ENCODE results near the gene SUMO4. TPM values are rescaled to one million over a fixed set of nuclear protein-coding genes. Genes with fewer than 3 reads are reported as not detected.

Gene SUMO4
- total RNA-seq, 1 donor from 2014 or later = 3.9 TPM

- Histone ChIP-seq H3K36me3 (no peaks in the 10 kb centered on the region), H3K9me3 (no peaks in the 10 kb centered on the region), H3K4me3 (no peak overlapping the region), H3K4me1 (no peaks in the 10 kb centered on the region), H3K27ac (no peak overlapping the region), H3K27me3 (no peaks in the 10 kb centered on the region)
- TF ChIP-seq POLR2A (IDR thresholded peaks at IDR 0.05) (no peak), POLR2AphosphoS5 (IDR thresholded peaks at IDR 0.05; ENCODE audit: insufficient read depth in 1 of 2, low read depth in 1 of 2) (no peak)
- TF ChIP-seq, protein P1, sequence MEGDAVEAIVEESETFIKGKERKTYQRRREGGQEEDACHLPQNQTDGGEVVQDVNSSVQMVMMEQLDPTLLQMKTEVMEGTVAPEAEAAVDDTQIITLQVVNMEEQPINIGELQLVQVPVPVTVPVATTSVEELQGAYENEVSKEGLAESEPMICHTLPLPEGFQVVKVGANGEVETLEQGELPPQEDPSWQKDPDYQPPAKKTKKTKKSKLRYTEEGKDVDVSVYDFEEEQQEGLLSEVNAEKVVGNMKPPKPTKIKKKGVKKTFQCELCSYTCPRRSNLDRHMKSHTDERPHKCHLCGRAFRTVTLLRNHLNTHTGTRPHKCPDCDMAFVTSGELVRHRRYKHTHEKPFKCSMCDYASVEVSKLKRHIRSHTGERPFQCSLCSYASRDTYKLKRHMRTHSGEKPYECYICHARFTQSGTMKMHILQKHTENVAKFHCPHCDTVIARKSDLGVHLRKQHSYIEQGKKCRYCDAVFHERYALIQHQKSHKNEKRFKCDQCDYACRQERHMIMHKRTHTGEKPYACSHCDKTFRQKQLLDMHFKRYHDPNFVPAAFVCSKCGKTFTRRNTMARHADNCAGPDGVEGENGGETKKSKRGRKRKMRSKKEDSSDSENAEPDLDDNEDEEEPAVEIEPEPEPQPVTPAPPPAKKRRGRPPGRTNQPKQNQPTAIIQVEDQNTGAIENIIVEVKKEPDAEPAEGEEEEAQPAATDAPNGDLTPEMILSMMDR (IDR thresholded peaks at IDR 0.05) = no peak
- intact Hi-C loops (cut with DNase I) = no loop called here
- DNase-seq (ENCODE audit: extremely low spot score in 2 of 2) = no peak
Measured at GRCh38 chr6:149445095-149445466, 45.0 kb downstream of the SUMO4 start.

GRCh38 chr6:149445573-149445972 lies 45.5 kb downstream of the SUMO4 start:
- H3K27ac ChIP-seq = no peak overlapping the region
- no peak overlapping the region for H3K4me3 ChIP-seq
- DNase-seq (ENCODE audit: extremely low spot score in 2 of 2) = no peak
- TF ChIP-seq POLR2A (IDR thresholded peaks at IDR 0.05) = no peak
- no peaks in the 10 kb centered on the region for H3K27me3 ChIP-seq
- no peaks in the 10 kb centered on the region for H3K36me3 ChIP-seq
- intact Hi-C loops (cut with DNase I) = no loop called here
- peaks cover 4% of the 10 kb centered on the region for H3K4me1 ChIP-seq
- H3K9me3 ChIP-seq = no peaks in the 10 kb centered on the region

DNA sequence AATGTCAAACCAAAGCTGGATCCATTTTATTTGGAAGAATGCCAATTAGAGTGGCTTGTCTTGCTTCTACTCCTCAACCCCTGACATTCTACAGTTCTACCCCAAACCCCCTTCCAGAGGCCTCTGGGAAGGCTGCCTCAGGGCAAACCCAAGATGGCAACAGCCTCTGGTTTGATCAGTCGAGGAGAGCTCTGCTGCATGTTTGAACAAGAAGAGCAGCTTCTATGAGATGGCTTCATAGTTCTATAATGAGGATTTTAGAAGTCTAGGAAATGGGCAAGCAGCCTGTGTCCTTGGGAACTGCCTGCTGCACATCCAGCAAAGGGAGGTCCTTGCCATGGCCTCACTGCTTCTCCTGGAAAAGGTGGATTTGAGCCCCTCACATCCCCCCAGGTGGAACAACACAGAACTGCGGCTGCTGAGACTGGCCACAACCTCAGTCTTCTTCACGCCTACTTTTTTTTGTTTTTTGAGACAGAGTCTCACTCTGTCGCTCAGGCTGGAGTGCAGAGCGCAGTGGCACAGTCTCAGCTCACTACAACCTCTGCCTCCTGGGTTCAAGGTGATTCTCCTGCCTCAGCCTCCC lies 46.8 kb downstream of the SUMO4 start:
- no peak overlapping the region for H3K27ac ChIP-seq
- TF ChIP-seq, protein P1 (IDR thresholded peaks at IDR 0.05) = no peak
- no peak for TF ChIP-seq POLR2AphosphoS5 (IDR thresholded peaks at IDR 0.05; ENCODE audit: insufficient read depth in 1 of 2, low read depth in 1 of 2)
- TF ChIP-seq POLR2A (IDR thresholded peaks at IDR 0.05) = no peak
- no peaks in the 10 kb centered on the region for H3K36me3 ChIP-seq
- no peak for DNase-seq (ENCODE audit: extremely low spot score in 2 of 2)
- H3K9me3 ChIP-seq = no peaks in the 10 kb centered on the region
- intact Hi-C loops (cut with DNase I) = no loop called here
- peaks cover 17% of the 10 kb centered on the region for H3K4me1 ChIP-seq
- no peak overlapping the region for H3K4me3 ChIP-seq
- H3K27me3 ChIP-seq = no peaks in the 10 kb centered on the region

GRCh38 chr6:149448821-149449453 lies 48.9 kb downstream of the SUMO4 start:
- Histone ChIP-seq H3K36me3 (no peaks in the 10 kb centered on the region), H3K4me3 (no peak overlapping the region), H3K27ac (no peak overlapping the region), H3K27me3 (no peaks in the 10 kb centered on the region), H3K4me1 (peaks cover 25% of the 10 kb centered on the region), H3K9me3 (no peaks in the 10 kb centered on the region)
- DNase-seq (ENCODE audit: extremely low spot score in 2 of 2) = no peak
- intact Hi-C loops (cut with DNase I) = no loop called here
- TF ChIP-seq POLR2A (IDR thresholded peaks at IDR 0.05) (no peak), POLR2AphosphoS5 (IDR thresholded peaks at IDR 0.05; ENCODE audit: insufficient read depth in 1 of 2, low read depth in 1 of 2) (no peak)
- TF ChIP-seq, protein P1 (IDR thresholded peaks at IDR 0.05) = no peak

DNA sequence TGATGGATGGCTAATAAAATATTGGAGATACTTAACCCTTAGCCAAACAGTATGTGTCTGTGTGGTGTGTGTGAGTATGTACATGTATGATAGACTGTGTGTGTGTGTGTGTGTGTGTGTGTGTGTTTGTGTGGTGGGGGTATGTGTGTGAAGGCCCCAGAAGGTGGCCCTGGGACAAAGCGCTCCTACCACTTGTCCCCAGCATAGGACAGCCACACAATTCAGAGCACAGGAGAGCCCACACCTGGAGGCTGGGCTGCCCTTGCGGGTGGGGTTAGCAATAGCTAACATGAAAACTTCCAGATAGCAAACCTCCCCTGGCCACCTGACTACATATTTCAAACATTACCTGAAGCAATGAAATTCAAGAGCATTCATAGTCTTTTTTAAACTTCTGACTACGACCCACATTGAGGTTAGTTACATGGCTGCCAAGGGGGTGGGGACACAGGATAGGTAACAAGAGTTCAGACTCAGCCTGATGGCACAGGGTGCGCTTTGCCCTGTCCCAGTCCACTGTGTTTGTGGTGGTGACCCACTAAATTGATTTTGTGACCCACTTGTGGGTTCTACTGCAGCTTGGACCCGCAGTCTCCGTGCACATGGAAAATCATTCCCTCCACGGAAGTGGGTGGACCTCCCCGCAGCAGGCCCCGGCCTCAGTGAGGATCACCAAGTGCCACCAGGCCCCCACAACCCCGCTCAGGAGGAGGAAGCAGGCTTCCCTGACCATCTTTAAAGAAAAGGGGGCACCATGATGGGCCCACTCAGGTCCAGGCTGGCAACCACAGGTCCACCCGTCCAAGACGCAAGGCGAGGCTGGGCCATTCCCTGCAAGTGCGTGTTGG lies 50.0 kb downstream of the SUMO4 start:
- Histone ChIP-seq H3K4me1 (peaks cover 37% of the 10 kb centered on the region), H3K4me3 (peak overlapping the region; percentile 41 to 67), H3K9me3 (no peaks in the 10 kb centered on the region), H3K27me3 (no peaks in the 10 kb centered on the region), H3K27ac (no peak overlapping the region), H3K36me3 (no peaks in the 10 kb centered on the region)
- TF ChIP-seq, protein P1 (IDR thresholded peaks at IDR 0.05) = no peak
- no peak for TF ChIP-seq POLR2AphosphoS5 (IDR thresholded peaks at IDR 0.05; ENCODE audit: insufficient read depth in 1 of 2, low read depth in 1 of 2)
- no peak for TF ChIP-seq POLR2A (IDR thresholded peaks at IDR 0.05)
- intact Hi-C loops (cut with DNase I) = no loop called here
- DNase-seq (ENCODE audit: extremely low spot score in 2 of 2) = no peak

Other genes starting within 250 kb of the SUMO4 start
- 80.5 TPM for gene TAB2, start 82.5 kb upstream of the SUMO4 start, total RNA-seq
- 2.2 TPM for gene ZC3H12D, start 84.8 kb downstream of the SUMO4 start, total RNA-seq
- 20.1 TPM for gene PPIL4, start 145.8 kb downstream of the SUMO4 start, total RNA-seq
- gene GINM1, start 166.1 kb downstream of the SUMO4 start, total RNA-seq = 36.1 TPM
- 18.7 TPM for gene KATNA1, start 248.5 kb downstream of the SUMO4 start, total RNA-seq